GM12892 (cell line): ENCODE results near the gene BAZ1B.

Experiments used
- POLR2AphosphoS5 ChIP-seq: IDR thresholded peaks from 2 replicates; pipeline ENCODE4 v1.6.1; 2011; ENCODE audit warnings: low read depth, low read length, control low read depth
- TAF1 ChIP-seq: IDR thresholded peaks from 2 replicates; pipeline ENCODE4 v1.6.1; 2011; ENCODE audit warnings: low read depth, mild to moderate bottlenecking, control low read depth, low read length, borderline replicate concordance

DNA sequence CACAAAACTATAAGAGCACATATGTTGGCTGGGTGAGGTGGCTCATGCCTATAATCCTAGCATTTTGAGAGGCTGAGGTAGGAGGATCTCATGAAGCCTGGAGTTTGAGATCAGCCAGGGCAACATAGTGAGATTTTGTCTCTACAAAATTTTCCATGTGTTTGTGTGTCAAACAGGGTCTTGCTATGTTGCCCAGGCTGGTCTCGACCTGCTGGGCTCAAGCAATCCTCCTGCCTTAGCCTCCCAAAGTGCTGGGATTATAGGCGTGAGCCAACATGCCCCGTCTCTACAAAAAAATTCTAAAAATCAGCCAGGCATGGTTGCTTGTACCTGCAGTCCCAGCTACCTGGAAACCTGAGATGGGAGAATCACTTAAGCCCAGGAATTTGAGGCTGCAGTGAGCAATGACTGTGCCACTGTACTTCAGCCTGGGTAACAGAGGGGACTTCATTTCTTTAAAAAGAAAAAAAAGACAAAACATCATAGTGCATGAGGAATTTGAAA lies 60.3 kb downstream of the BAZ1B start:
- TF ChIP-seq POLR2AphosphoS5 = no peak
- TF ChIP-seq TAF1 = no peak
